ENCODE results near the gene PRKCZ. TPM values are rescaled to one million over a fixed set of nuclear protein-coding genes. Genes with fewer than 3 reads are reported as not detected.

The PRKCZ gene
- total and polyA plus RNA-seq, 9 of the 15 experiments (the other 6 are each of a cell fraction or from before 2014, with no cell fraction given): 0.07 to 3.1 (median 1.3) TPM

- TF ChIP-seq REST (IDR thresholded peaks at IDR 0.05; ENCODE audit: borderline replicate concordance) (peak; percentile 32; the same call in 1 of the 2 replicates), REST (CRISPR knock-in tag; IDR thresholded peaks at IDR 0.05; ENCODE audit: low read depth) (no peak), CAMTA2 (CRISPR knock-in tag; conservative IDR thresholded peaks at IDR 0.05) (no peak; the same call in 1 of the 2 replicates), BRD4 (IDR thresholded peaks at IDR 0.05) (0 out of 2 replicates have a peak, but pooled peaks have one; percentile 45), SMARCA4 (IDR thresholded peaks at IDR 0.05) (no peak), GABPB2 (CRISPR knock-in tag; conservative IDR thresholded peaks at IDR 0.05) (no peak), ZNF764 (CRISPR knock-in tag; IDR thresholded peaks at IDR 0.05; ENCODE audit: low read depth) (no peak), TGIF2 (CRISPR knock-in tag; IDR thresholded peaks at IDR 0.05) (no peak), MECOM (CRISPR knock-in tag; IDR thresholded peaks at IDR 0.05) (no peak), ZFPM2 (CRISPR knock-in tag; IDR thresholded peaks at IDR 0.05) (no peak), ZBTB8A (IDR thresholded peaks at IDR 0.05; ENCODE audit: partially characterized antibody) (no peak), STAT5A (IDR thresholded peaks at IDR 0.05; ENCODE audit: borderline replicate concordance, low read length) (no peak), POLR2H (tag; IDR thresholded peaks at IDR 0.05; ENCODE audit: low read depth) (no peak), ZSCAN32 (CRISPR knock-in tag; IDR thresholded peaks at IDR 0.05) (no peak), ZNF121 (CRISPR knock-in tag; conservative IDR thresholded peaks at IDR 0.05) (no peak), ZNF584 (CRISPR knock-in tag; IDR thresholded peaks at IDR 0.05; ENCODE audit: low read depth) (no peak), FOXA3 (CRISPR knock-in tag; conservative IDR thresholded peaks at IDR 0.05 in 1 of 2, IDR thresholded peaks at IDR 0.05 in 1 of 2) (no peak), ZNF24 (IDR thresholded peaks at IDR 0.05) (peak; percentile 37; the same call in 1 of the 2 replicates), ESRRB (CRISPR knock-in tag; IDR thresholded peaks at IDR 0.05; ENCODE audit: borderline replicate concordance) (no peak), SRSF1 (IDR thresholded peaks at IDR 0.05; ENCODE audit: low read depth, low read length) (no peak), NCOA1 (IDR thresholded peaks at IDR 0.05; ENCODE audit: low read depth) (no peak), FOXM1 (IDR thresholded peaks at IDR 0.05; ENCODE audit: low read depth) (no peak), FOXM1 (CRISPR knock-in tag; IDR thresholded peaks at IDR 0.05; ENCODE audit: low read depth) (no peak; the same call in 1 of the 2 replicates), ZNF717 (CRISPR knock-in tag; IDR thresholded peaks at IDR 0.05) (no peak)
Measured at GRCh38 chr1:2227346-2228156, 177.3 kb downstream of the PRKCZ start (continued).
